IPS-15b (cell line): ENCODE data around the gene BPI.

ENCODE experiments used
- H3K27me3 ChIP-seq: one replicate; pipeline ENCODE4 v1.6.1; 2013; ENCODE audit warnings: low read length; ENCODE audit not compliant: control insufficient read depth, insufficient read depth
- H3K36me3 ChIP-seq: one replicate; pipeline ENCODE4 v1.6.1; 2013; ENCODE audit warnings: low read length; ENCODE audit not compliant: control insufficient read depth, insufficient read depth
- H3K4me1 ChIP-seq: one replicate; pipeline ENCODE4 v1.6.1; 2013; ENCODE audit warnings: mild to moderate bottlenecking, low read length; ENCODE audit not compliant: control insufficient read depth, insufficient read depth
- H3K4me3 ChIP-seq: one replicate; pipeline ENCODE4 v1.5.1; 2013; ENCODE audit warnings: low read depth, low read length
- H3K9ac ChIP-seq: one replicate; pipeline ENCODE4 v1.6.1; 2013; ENCODE audit warnings: low read depth, mild to moderate bottlenecking, low read length
- H3K9me3 ChIP-seq: one replicate; pipeline ENCODE4 v1.6.1; 2013; ENCODE audit warnings: mild to moderate bottlenecking, low read length; ENCODE audit not compliant: control insufficient read depth, insufficient read depth

Gene BPI

DNA sequence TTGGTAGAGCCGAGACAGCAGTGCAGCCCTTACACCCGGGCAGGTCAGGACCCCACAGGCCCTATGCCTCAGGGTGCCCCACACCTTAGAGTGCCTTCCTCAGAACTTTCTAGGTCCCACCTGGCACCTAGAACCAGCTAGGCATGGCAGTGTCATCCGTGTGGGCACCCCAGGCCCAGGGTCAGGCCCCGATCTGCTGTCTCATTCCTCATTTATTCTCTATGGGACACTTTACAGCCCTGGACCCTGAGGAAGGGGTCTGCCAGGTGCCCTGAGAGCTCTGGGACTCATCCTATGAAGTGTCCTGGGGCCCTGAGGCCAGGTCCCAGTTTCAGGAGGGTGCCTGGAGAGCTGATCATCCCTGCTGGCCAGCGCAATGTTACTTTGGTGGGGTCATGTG is 8.1 kb upstream of the BPI start:
- H3K4me3 ChIP-seq = no peak overlapping the region
- no peaks in the 10 kb centered on the region for H3K27me3 ChIP-seq
- no peaks in the 10 kb centered on the region for H3K36me3 ChIP-seq
- H3K9me3 ChIP-seq = no peaks in the 10 kb centered on the region
- H3K4me1 ChIP-seq = peaks cover 4% of the 10 kb centered on the region
- no peak overlapping the region for H3K9ac ChIP-seq

DNA sequence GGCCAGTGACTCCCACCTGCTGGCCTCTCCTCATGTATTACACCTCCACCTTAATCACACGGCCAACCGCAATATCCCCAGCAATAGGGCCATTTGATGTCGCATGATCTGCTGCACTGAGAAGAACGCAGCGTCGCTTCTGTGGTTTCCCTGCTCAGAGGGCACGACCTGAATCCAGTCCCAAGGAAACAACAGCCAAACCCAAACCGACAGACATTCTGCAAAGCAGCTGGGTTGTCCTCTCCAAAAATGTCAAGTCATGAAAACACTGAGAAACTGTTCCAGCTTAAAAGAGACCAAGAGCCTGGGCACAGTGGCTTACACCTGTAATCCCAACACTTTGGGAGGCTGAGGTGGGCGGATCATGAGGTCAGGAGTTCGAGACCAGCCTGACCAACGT is 7.5 kb upstream of the BPI start:
- H3K36me3 ChIP-seq = no peaks in the 10 kb centered on the region
- no peak overlapping the region for H3K9ac ChIP-seq
- no peaks in the 10 kb centered on the region for H3K9me3 ChIP-seq
- no peak overlapping the region for H3K4me3 ChIP-seq
- no peaks in the 10 kb centered on the region for H3K27me3 ChIP-seq
- H3K4me1 ChIP-seq = peaks cover 4% of the 10 kb centered on the region

DNA sequence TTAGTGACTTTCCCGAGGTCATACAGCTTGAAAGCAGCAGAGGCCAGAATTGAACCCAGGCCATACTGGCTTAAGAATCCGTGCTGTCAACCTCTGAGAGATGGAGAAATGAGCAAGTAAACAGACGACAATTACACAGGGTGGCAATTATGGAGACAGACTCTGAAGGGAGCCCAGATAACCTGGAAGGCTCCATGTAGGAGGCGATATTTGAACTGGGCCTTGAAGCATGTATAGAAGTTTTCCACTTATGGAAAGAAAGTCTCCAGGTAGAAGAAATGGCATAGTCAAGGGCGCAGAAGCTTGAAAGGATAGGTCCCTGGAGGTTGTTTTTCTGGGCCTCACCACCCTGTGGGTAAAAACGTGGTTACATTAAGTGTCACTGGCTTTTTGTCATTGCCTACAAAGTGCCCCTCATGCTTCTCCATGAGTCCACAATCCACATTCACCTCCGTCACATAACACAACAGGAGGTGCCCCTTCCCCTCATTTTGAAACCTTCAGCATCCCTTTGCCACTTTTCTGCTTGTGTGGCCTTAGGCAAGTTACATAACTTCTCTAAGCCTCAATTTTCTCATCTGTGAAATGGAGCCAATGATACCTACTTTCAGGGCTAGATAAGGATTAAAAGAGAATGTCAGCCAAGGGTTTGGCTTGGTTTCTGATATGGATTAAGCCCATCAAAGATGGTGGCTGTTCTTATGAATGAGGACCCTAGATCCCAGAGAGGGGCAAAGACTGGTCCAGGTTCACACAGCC is 5.9 kb upstream of the BPI start:
- Histone ChIP-seq H3K4me3 (no peak overlapping the region), H3K4me1 (peaks cover 4% of the 10 kb centered on the region), H3K9me3 (no peaks in the 10 kb centered on the region), H3K36me3 (no peaks in the 10 kb centered on the region), H3K9ac (no peak overlapping the region), H3K27me3 (no peaks in the 10 kb centered on the region)

DNA sequence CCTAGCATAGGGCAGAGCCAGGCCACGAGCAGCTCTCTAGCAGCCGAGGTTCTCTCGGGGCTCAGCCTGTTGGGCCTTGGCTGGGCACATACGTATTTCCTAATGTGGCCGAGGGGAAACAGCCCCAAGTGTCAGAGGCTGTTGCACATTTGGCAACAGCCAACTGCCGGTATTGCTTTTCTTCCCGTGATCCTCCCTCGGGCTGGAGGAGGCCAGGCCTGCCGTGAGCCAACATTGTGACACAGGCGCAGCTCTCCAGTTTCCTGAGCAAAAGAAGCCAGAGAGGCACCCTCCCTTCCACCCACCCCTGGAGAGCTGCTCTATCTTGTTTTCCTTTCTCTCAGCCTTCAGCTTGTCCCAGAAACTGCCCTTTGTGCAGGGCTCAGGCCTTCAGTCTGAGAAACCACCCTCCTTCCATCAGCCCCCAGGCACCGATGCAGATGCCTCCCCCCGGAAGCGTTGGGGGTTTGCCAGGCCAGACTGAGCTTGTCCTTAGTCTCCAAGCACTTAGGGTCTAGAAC is 5.1 kb upstream of the BPI start:
- H3K9me3 ChIP-seq = no peaks in the 10 kb centered on the region
- peaks cover 4% of the 10 kb centered on the region for H3K4me1 ChIP-seq
- no peaks in the 10 kb centered on the region for H3K36me3 ChIP-seq
- H3K4me3 ChIP-seq = no peak overlapping the region
- H3K9ac ChIP-seq = no peak overlapping the region
- H3K27me3 ChIP-seq = no peaks in the 10 kb centered on the region

DNA sequence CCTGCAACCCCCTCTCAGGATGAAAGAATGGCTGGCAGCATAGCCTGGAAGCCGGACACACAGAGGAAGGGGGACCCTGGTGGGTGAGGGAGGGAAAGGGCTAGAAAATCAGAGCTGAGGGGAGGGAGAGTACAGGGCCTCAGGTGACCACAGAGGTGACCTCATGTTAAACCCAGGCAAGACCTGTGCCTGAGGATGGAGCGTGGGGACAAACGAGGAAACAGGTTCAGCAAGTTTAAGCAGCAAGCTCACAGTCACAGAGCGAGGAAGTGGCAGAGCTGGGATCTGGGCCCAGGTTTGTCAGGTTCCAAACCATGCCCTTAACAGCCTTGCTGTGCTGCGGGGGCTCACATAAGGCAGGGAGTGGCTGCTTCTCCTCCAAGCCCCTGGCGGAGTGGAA is 4.0 kb upstream of the BPI start:
- Histone ChIP-seq H3K9ac (no peak overlapping the region), H3K36me3 (no peaks in the 10 kb centered on the region), H3K4me3 (no peak overlapping the region), H3K27me3 (no peaks in the 10 kb centered on the region), H3K9me3 (no peaks in the 10 kb centered on the region), H3K4me1 (peaks cover 4% of the 10 kb centered on the region)

DNA sequence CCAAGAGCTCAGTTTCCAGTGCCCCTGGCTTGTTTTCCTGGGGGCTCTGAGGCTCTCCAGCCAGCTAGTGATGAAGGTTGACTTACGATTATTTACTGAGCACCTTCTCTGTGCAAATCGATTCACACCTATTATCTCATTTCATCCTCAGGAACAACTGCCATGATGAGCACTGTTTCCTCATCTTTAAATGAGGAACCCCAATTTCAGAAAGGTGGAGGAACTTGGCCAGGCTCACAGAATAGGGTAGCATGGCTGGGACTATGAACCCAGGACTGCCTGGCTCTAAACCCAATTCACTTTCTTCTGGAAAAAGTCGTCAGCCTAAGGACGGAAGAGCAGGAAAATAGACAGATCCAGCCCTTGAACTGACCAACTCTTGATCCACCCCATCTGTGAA is 3.5 kb upstream of the BPI start:
- H3K4me3 ChIP-seq = no peak overlapping the region
- H3K9ac ChIP-seq = no peak overlapping the region
- H3K27me3 ChIP-seq = no peaks in the 10 kb centered on the region
- H3K36me3 ChIP-seq = no peaks in the 10 kb centered on the region
- H3K4me1 ChIP-seq = peaks cover 4% of the 10 kb centered on the region
- no peaks in the 10 kb centered on the region for H3K9me3 ChIP-seq

DNA sequence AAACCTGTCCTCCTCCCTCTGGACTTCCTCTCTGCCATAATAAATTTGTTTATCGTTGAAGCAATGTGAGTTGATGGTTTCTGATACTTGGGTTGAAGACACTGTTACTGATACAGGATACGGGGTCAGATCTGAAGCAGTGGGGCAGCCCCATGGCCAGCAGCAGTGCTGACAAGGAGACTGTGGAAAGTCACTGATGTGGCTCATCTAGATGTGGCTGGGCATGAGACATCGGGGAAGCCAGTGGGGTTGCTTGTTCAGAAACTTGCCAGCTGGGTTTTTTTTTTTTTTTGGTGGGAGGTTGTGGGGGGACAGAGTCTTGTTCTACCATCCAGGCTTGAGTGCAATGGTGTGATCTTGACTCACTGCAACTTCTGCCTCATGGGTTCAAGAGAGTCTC is 2.6 kb upstream of the BPI start:
- Histone ChIP-seq H3K27me3 (no peaks in the 10 kb centered on the region), H3K4me1 (peaks cover 4% of the 10 kb centered on the region), H3K9me3 (no peaks in the 10 kb centered on the region), H3K9ac (no peak overlapping the region), H3K4me3 (no peak overlapping the region), H3K36me3 (no peaks in the 10 kb centered on the region)

DNA sequence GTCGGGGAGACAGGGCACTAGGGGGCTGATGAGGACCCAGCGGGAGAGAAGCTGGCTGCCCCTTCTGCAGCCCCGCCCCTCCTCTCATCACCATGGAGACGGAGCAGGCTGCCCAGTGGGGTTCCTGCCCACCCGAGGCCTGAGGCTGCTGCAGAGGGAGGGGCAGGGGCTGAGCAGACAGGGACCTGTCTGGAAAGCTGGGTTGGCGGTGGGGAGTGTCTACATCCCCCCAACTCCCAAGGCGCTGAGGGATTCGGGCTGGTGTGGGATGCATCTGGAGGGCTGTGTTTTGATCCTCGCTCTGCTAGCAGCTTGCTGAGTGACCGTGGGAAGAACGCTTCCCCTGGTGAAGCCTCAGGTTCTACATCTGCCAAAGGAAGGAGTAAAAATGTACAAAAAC is 1.2 kb upstream of the BPI start:
- H3K4me3 ChIP-seq = no peak overlapping the region
- H3K4me1 ChIP-seq = peaks cover 4% of the 10 kb centered on the region
- no peaks in the 10 kb centered on the region for H3K27me3 ChIP-seq
- no peaks in the 10 kb centered on the region for H3K9me3 ChIP-seq
- no peak overlapping the region for H3K9ac ChIP-seq
- H3K36me3 ChIP-seq = no peaks in the 10 kb centered on the region

DNA sequence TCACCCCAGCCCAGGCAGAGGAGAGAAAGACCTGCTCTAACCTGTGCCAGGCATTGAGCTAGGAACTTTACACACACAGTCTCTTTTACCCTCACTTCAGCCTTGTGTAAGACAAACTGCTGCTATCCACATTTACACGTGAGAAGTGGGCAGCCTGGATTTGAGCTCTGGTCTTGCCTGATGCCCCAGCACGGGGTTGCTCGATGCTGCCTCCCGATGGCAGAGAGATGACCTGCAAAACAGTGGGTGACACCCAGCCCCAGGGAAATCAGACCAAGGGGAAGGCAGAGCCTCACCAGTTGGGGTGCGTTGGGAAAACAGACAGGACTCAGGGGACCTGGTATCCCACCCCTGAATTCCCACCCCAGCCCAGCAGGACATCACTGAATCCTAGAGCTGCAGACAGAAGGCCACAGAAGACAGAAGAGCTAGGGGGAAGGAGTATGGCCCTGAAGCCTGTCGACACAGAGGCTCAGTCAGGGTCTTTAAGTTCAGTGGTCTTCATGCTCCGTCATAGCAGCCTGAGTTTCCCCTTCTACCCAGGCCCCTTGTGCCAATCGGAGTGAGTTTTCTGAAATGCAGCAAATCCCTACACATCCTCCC is 990 bp downstream of the BPI start:
- Histone ChIP-seq H3K4me3 (no peak overlapping the region), H3K9ac (no peak overlapping the region), H3K36me3 (no peaks in the 10 kb centered on the region), H3K4me1 (peaks cover under 1% of the 10 kb centered on the region), H3K27me3 (no peaks in the 10 kb centered on the region), H3K9me3 (no peaks in the 10 kb centered on the region)

DNA sequence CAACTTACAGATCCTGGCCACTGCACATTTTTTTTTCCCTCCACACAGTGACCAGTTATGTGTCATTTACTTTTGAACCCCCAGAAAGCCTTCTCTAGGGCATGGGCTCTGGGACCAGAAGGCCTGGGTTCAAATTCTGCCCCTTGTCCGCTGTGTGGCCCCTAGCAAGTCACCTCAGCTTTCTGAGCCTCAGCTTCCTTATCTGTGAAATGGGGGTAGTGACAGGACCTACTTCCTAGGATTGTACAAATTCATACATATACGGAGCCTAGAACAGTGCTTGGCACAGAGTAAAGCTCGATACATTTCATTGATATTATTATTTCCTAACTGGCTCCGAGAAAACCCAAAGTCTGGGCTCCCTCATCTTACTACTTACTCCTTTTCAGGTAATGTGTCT is 1.6 kb downstream of the BPI start:
- H3K9me3 ChIP-seq = no peaks in the 10 kb centered on the region

DNA sequence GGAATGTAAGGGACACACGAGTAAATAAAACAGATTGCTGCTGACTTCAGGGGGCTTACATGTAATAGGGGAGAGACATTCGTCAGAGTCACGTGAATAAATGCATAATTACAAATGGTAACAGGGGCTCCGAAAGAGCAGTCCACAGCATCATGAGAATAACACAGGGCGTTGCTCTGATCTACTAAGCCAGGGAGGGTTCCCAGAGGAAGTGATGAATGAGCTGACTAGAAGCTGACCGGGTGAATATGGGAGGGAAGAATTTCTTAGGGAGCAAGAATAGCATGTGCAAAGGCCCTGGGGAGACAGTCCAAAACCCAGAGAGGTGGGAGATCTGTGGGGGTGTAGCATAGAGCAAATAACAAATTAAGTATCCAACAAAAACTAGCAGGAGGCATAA is 2.4 kb downstream of the BPI start:
- Histone ChIP-seq H3K9ac (no peak overlapping the region), H3K4me1 (no peaks in the 10 kb centered on the region), H3K9me3 (no peaks in the 10 kb centered on the region), H3K27me3 (no peaks in the 10 kb centered on the region), H3K4me3 (no peak overlapping the region), H3K36me3 (no peaks in the 10 kb centered on the region)

More for the DNA sequence above, 1.6 kb downstream of the BPI start:
- no peaks in the 10 kb centered on the region for H3K4me1 ChIP-seq
- H3K9ac ChIP-seq = no peak overlapping the region
- no peaks in the 10 kb centered on the region for H3K36me3 ChIP-seq
- H3K4me3 ChIP-seq = no peak overlapping the region
- no peaks in the 10 kb centered on the region for H3K27me3 ChIP-seq

DNA sequence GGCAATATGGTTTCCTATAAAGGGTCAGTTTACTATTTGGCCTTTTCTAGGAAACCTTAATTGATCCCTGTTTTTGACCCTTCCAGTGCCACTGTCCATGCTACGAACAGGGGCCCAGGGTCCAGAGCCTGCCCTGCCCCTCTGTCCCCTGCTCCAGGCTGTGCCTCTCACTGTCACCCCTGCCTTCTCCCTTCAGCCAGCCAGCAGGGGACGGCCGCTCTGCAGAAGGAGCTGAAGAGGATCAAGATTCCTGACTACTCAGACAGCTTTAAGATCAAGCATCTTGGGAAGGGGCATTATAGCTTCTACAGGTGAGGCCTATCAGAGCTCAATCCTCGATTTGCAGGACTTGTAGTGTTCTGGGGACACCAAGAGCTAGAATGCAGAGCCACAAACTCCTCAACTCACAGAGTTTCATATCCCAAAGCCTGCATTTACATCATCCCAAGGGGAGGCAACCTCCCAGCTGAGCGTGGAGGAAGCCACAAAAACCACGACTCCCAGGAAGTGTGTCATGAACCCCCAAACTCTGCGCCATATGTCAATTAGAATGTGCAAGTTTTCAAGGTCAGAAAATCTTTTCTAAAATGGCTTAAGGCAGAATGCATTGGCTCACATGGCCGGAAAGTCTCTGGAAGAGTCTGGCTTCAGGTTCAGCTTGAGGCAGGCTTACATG is 3.6 kb downstream of the BPI start:
- Histone ChIP-seq H3K36me3 (no peaks in the 10 kb centered on the region), H3K9ac (no peak overlapping the region), H3K4me3 (no peak overlapping the region), H3K27me3 (no peaks in the 10 kb centered on the region), H3K9me3 (no peaks in the 10 kb centered on the region), H3K4me1 (no peaks in the 10 kb centered on the region)
